Stimulated activated CD4-positive, alpha-beta T cell treated with anti-CD3 and anti-CD28 coated beads, Interleukin-15, amount 100 ng/mL, for 24 hours (primary cell): Measurements from ENCODE around the gene LGMN.

Experiments
- DNase-seq: peaks from one replicate; pipeline ENCODE4 v3.0.0-alpha.2; 2020

The LGMN gene

DNA sequence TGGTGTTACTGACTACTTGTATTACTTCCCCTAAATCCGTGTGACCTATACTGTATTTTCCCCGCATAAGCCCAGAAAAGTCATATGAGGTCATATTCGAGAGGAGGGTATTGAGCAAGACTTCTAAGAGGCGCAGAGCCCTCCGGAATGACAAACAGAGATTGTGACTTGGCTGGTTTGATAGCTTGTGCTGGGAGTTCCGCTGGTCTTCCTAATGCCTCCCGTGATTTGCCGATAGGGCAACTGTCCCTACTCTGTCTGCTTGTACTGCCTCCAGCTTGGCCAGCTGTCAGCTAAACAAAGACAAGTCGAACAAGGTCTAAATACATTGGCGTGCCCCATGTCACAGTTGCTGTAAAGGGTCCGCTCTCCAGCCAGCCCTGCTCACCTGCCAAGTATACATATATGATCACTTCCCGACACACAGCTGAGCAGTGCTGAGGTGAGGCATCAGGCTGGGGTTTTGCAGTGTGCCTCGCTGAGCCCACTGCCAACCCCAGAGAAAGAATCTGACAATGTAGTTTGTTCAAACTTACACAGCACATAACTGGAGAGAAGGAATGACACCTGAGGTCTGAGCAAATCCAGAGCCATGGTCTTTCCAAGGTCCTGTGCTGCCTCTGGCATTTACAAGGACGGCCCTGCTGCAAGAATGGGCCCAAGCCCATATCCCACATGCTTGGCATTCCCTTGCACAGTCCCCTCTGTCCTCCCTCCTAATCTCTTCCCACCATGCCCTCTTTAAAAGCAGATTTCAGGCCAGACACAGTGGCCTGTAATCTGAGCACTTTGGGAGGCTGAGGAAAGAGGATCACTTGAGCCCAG, 23.7 kb downstream of the LGMN start:
- DNase-seq: no peak

DNA sequence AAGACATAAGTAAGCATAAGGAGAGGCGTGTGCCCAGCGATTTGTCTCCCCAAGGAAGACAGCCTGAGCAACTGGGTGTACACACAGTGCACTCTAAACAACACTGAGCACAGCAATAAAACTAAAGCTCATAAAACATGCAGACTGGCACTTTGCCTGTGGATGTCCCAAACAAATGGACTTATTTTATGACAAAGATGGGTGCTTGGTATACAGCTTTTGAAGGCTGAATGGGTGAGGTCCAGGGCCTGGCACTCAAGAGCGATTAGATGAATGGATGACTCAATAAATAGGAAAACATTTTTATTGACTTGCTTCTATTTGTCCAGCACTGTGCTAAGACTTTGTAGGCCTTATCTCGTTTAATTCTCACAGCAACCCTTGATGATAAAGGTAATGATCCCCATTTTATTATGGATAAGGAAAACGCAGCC, 28.5 kb downstream of the LGMN start:
- DNase-seq: no peak

DNA sequence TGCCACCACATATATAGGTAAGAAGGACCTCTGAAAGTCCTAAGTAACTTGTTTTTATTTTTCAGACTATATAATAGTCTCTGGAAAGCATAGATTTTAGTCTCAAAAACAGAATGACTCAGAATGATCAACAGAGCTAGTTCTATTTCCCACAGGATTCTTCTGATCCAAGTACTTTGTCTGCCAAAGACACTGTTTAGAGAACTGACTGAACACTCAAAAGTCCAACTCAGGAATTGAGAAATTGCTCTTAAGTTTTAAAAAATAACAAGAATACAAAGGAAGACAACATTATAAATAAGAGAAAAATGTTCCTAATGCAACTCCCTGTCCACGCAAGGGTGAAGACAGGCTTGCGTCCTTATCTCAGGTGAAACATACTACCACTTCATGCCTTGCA, 29.0 kb downstream of the LGMN start:
- no peak for DNase-seq

DNA sequence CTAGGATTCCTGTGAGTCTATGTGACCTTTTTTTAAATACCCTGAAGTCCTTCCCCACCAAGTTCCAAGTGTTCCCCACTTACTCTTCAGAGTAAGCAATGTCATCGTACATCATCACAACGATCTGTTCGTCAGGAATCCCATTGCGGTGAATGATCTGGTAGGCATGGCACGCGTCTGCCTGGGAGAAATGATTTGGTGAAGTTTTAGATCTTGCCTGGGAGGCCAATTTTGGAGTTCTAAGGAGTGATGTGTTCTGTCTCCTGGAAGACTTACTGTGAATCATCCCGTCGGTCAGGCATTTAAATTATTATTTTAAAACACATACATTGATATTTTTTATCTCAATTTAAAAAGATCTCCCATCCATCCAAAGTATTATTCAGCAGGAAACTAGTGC, 29.8 kb downstream of the LGMN start:
- DNase-seq: no peak

DNA sequence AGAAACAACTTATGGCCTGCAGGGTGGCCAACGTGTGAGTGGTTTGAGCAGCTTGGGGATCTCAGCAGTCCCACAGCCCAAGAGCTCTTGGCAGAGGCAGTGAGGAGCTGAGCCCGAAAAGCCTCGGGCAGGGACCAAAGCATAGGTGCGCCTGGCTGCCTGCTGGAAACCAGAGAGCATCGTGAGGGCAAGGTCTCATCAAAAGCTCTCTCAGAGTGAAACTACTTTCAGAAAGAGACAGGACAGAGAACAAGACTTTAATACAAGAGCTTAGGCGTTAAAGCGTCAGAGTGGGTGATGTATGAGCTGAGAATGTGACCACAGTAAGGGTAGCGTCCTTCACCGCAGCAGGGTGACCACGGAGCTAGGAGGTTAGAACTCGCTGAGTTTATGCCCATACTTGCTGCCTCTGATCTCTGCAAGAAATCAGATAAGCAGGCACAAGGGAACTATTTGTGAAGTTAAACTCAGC, 30.8 kb downstream of the LGMN start:
- no peak for DNase-seq

DNA sequence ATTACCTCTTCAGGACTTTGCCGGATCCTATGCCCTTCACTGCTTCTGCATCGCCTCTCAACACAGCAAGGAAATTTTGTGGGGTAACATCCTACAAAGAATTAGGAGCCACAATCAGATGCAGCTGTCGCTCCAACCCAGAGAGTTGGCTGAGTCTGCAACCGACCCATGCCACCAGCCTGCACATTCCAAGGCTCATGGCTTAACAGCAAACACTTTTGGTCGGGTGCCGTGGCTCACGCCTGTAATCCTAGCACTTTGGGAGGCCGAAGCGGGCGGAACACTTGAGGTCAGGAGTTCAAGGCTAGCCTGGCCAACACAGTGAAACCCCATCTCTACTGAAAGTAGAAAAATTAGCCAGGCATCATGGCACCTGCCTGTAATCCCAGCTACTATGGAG, 32.3 kb downstream of the LGMN start:
- no peak for DNase-seq

DNA sequence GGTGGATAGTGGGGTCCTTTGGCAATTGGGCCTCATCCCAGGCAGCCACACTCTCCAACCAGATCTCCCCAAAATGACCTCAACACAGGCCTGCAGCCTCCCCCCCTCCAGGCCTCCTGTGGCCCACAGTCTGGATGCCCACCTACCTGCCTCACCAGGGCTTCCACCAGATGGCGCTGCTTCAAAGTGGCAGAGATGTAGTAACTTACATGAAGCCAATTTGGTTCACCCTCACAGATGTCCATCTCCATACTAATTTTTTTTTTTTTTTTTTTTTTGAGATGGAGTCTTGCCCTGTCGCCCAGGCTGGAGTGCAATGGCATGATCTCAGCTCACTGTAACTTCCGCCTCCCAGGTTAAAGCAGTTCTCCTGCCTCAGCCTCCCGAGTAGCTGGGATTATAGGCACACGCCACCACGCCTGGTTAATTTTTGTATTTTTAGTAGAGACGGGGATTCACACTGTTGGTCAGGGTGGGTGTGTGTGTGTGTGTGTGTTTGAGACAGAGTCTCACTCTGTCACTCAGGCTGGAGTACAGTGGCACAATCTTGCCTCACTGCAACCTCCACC, 33.6 kb downstream of the LGMN start:
- DNase-seq: peak; percentile 90

DNA sequence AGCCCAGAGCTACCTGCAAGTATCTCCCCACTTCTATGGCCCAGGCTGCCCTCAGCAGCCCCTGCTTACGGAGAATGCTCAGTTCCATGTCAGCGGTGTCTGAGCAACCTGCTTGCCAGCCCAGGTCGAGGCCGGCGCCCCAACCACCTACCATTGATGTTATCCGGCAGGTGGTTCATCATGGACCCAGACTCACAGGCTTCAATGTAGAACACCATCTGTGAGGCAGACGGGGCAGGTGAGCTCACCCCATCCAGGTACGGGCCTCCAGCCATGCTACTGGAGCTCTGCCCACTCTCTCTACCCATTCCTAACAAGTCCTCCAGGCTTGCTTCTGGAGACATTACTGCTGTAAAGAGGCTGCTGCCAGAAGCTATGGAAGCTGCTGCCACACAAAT, 35.8 kb downstream of the LGMN start:
- no peak for DNase-seq

DNA sequence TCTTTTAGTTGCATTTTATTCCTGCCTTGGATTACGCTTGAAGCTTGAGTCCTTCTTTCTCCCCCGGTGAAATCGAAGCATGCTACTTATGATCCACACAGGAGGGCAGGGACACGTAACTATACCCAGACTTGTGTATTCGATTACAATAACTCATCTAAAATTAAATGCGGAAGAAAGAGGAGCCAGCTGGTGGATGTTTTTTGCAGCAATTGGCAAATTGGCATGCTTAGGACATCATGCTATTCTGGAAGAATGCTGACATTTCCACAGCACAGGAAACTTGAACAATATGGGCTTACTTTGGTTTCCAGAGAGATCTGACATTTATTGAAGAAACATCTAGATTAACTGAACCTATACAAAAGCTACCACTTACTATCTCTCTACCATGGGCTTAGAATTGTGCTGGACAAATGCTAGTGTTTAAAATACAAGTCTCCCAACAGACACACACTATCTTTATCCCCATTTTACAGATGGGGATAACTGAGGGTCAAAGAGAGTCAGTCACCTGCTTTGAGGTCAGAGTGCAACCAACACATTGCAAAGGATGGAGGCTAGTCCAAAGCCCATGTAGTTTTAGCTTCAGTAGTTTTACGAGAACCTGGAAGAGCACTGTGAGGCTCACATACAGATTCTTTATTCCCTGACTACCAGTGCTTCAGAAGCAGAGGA, 36.3 kb downstream of the LGMN start:
- DNase-seq: no peak

DNA sequence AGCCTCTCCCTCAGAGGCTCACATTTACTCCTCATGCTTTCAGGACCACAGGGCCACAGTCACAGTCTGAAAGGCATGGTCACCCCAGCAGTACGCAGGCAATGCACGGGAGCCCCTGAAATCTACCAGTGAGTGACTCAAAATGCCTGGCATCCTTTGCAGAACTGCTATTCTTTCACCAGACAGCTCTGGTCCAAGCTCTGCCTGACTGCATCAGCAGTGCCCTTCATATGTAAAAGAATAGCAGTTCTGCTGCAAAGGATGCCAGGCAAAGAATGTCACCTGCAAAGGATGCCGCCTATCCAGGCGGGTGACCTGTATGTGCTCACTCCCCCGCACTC, 38.5 kb downstream of the LGMN start:
- no peak for DNase-seq

DNA sequence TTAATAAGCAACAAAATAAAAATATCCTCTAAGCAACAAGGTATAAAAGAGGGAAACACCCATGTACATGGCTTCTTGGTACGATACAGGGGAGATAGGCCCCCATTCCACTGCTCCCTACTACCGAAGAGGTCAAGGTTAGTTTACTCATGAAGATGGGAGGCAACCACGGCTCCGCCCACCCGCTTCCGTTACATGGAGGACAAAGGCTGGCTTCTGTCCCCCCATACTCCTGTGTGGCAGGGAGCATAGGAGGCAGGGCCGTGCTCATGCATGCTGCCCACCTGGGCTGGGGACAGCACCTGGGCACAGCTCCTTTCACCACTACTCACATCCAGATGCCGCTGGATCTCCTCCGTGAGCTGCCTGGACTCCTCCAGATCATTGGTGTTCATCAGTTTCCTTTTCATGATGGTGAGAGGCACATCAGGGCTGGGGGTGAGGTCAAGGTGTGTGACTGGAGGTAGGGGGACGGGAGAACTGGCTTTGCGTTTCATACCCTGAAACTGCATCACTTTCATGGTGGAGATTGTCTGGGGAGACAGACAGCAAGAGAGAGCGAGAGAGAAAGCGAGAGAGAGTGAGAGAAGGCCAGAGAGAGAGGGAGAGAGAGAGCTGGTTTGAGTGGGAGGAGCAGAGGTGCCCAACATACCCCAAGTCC, 39.0 kb downstream of the LGMN start:
- no peak for DNase-seq

DNA sequence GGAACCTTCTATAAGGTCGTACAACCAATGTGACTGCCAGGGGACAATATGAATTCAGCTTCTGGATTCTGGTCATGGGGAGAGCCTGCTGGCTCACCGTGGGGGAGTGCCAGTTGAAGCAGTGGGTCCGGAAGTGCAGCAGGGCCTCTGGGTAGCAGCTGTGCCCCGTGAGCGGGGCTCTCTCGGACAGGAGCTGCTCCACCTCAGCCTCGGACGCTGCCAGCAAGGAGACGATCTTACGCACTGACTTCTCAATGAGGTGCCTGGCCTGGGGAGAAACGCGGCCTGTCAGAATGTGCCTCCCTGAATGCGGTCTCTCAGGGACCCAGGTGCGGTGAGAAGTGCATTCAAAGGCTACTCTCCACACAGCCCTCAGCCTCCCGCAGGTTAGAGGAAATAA, 42.0 kb downstream of the LGMN start:
- no peak for DNase-seq

DNA sequence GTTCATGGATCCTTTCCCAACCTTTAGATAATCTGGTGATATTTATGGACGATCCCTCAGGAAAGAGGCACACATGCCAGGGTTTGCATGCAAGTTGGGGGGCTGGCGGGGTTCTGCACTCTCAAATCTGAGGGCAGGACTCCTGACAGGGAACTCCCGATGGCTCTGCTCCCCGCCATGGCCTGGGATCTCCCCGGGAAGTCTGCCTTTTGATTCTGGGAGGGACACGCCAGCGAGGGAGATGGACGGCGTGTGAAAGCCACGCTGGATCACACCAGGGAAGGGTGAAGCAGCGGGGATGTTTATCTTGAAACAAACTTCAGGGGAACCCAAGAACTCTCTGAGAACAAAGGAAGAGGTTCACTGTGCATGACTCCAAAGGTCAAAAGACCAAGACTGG, 43.6 kb downstream of the LGMN start:
- DNase-seq: no peak

DNA sequence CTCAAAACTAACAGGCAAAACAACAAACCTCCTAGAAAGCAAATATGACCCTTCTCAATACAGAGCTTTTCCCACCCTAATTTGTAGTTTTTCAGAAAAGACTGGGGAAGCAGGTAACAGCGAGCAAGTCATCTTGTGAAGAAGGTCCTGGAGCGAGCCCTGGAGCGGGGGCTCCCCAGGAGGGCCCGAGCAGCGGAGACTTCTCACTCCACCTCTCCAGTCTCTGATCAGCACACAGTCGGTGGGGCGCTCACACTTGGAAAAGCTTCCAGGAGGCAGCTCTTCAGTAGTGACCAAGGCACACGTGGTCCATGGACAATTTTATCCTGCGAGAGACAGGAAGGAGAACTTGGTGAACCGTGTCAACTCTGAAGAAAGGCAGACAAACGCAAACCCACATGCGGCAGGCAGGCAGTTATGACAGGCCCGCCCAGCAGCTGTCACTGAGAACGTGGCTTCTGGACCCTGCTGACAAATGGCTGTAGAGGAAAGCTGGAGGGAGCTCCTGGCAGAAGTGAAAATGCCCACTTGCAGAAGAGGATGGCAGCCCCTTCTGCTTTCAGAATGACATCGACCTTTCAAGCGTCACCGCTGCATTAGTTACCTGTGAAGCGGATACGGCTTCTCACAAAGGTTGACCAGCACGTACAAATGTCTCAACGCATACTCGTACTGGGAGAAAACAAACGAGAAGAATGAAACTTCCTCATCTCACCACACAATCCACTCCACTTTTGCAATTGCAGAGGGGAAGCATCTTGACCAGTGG, 44.2 kb downstream of the LGMN start:
- no peak for DNase-seq

DNA sequence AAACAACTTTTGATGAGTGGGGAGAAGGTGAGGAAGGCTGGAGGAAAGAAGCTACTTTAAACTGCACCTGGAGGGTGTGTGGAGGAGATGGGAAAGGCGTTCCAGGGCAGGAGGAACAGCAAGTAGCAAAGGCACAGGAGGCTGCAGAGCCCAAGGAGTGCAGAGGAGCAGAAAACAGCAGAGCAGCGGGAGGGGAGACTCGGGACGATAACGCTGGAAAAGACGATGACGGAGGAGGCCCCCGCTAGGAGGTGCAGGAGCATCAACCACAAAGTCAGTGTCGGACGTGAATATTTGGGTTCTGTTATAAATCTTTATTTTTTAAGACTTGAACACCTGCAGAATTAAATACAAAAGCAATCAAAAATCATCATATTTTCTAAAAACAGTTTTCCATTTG, 44.9 kb downstream of the LGMN start:
- no peak for DNase-seq

DNA sequence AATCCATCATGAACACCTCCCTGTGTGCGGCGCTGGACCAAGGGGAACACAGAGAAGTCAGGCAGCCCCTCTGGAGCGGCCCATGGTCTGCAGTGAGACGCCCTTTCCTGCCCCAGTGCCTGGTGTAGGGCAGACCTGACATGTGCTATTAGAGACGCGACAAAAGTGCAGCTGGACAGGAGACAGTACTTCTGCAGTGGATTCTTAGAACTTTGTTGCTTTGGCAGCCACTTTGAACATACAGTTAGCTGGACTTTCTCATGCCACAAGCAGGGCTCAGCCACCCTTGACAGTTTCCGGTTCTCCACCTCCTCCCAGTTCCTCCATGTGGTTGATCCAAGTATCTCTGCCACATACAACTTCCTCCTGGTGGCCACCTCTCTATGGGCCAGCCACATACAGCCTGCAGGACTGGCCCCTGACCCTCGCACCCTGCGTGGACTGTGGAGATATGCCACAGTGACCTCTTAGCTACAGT, 45.9 kb downstream of the LGMN start:
- no peak for DNase-seq

DNA sequence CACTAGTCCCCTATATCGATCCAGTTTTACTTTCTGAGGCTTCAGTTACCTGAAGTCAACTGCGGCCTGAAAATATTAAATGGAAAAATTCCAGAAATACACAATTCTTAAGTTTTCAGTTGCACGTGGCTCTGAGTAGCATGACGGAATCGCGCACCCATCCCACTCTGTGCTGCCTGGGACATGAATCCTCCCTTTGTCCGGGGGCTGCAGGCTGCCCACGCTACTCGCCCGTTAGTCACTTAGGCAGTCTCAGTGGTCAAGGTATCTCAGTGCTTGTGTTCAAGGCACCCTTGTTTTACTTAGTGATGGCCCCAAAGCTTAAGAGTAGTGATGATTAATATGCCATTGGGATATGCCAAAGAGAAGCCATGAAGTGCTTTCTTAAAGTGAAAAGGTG, 46.6 kb downstream of the LGMN start:
- no peak for DNase-seq

DNA sequence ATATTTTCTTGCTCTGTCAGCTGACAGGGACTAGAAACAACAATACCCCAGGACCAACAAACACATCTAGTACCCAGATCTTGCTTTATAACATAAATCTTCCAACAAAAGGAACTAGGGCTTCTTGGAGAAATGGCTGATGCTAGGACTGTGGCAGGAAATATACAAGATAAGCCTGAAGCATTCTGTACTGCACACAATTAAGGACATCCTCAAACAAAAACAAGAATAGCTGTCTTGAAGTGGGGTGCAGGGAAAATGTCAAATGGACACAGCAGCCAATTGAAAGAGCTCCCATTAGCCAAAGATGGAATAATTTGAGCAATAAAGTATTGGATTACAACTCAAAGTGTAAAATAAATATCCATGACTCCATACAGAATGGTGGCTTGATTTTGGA, 50.0 kb downstream of the LGMN start:
- no peak for DNase-seq

DNA sequence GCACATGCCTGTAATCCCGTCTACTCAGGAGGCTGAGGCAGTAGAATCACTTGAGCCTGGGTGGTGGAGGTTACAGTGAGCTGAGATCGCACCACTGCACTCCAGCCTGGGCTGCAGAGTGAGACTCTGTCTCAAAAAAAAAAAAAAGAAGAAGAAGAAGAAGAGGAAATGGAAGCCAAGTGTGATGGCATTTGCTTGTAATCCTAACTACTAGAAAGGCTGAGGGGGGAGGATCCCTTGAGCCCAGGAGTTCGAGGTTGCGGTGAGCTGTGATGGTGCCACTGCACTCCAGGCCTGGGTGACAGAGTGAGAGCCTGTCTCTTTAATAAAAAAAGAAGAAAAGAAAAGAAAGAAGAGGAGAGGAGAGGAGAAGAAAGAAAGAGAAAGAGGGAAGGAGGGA, 52.1 kb downstream of the LGMN start:
- no peak for DNase-seq

DNA sequence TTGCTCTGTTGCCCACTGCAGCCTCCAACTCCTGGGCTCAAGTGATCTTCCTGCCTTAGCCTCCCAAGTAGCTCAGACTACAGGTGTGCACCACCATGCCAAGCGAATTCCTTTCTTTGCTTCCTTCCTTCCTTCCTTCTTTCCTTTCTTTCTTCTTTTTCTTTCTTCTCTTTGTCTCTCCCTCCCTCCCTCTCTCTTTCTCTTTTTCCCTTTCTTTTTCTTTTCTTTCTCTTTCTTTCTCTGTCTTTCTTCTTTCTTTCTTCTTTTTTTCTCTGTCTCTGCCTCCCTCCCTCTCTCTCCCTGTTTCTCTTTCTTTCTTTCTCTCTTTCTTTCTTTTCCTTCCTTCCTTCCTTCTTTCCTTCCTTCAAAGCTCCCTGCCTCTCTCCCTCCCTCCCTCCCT, 52.9 kb downstream of the LGMN start:
- DNase-seq: no peak

DNA sequence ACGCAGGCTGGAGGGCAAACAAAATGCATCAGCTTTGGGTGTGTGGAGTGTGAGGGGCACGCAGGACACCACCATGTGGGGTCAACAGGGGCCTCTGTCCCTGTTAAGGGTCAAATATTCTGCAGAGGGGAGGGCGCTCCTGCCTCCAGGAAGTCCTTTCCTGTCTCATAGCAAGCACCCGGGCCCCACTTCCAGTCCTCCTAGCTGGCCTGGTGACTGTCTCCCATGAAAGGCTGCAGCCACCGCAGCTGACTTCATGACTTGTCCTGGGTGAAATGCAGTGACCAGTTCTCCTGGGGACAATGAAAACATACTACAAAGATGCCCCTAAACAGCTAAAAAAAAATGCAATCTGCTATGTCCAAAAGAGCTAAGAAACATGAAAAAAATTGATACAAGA, 53.6 kb downstream of the LGMN start:
- DNase-seq: no peak

DNA sequence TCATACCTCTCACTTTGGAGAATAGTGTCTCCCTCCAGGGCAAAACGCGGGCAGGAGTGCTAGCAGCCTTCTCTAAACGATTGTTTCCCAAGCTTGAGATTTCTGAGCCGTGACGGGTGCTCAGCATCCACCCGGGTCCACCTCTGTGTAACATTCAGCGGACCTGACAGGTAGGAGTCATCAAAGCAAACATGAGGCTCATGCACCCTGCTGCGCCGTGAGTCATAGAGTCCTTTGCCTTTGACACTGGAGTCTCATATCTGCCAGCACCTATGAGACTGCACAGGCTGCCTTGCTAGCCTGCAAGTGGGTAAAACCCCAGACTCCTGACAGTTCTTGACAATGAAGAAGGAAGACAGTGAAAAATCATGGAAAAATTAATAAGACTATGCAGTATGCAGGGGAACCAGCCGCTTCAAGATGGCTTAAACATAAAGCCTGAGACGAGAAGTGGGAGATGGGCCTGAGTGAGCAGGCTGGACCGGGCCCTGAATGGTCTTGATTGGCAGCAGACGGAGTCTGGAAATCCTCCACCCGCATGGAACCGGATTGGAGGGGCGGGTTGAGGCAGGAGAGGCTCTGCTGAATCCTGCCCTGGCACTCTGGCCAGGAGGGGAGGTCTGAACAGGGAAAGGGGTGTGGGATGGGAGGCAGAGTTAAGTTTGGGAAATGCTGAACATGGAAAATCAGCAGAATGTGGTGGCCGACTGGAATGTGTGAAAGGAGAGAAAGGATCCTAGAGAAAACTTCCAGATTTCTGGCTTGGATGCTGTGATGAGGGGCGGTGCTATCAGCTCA, 54.2 kb downstream of the LGMN start:
- peak; percentile 38 for DNase-seq
